Osteocyte (in vitro differentiated cells): ENCODE data around the gene FLOT2. TPM values are rescaled to one million over a fixed set of nuclear protein-coding genes. Genes with fewer than 3 reads are reported as not detected.
"Not testable (repeated sequence)": the region's sequence is repeated elsewhere in the genome, so short reads cannot be mapped to it uniquely, and the experiment has no call there.

Experiments used
- DNase-seq: peaks from one replicate; pipeline ENCODE4 v3.0.0; 2021; ENCODE audit warnings: mixed read lengths; ENCODE audit not compliant: unreplicated experiment; ENCODE audit errors: extremely low spot score
- H3K27ac Mint-ChIP-seq: one replicate; pipeline ENCODE4 v1.8.0; 2021; ENCODE audit warnings: mild to moderate bottlenecking, mixed read lengths; ENCODE audit not compliant: unreplicated experiment
- H3K27me3 Mint-ChIP-seq: one replicate; pipeline ENCODE4 v1.8.0; 2021; ENCODE audit warnings: mixed read lengths; ENCODE audit not compliant: unreplicated experiment
- H3K36me3 Mint-ChIP-seq: one replicate; pipeline ENCODE4 v1.8.0; 2021; ENCODE audit warnings: mixed read lengths; ENCODE audit not compliant: unreplicated experiment
- H3K4me1 Mint-ChIP-seq: one replicate; pipeline ENCODE4 v1.8.0; 2021; ENCODE audit warnings: mixed read lengths; ENCODE audit not compliant: unreplicated experiment
- H3K4me3 Mint-ChIP-seq: one replicate; pipeline ENCODE4 v1.8.0; 2021; ENCODE audit warnings: mild to moderate bottlenecking, moderate library complexity, mixed read lengths; ENCODE audit not compliant: unreplicated experiment
- H3K9me3 Mint-ChIP-seq: one replicate; pipeline ENCODE4 v1.8.0; 2021; ENCODE audit warnings: mixed read lengths; ENCODE audit not compliant: unreplicated experiment
- CTCF ChIP-seq: fragments of 200-600 bp; sonication (generic); IDR thresholded peaks from 2 replicates; pipeline ENCODE4 v1.5.0; 2021; ENCODE audit warnings: antibody characterized with exemption, mild to moderate bottlenecking, moderate library complexity
- total RNA-seq: library from RNA; stranded (reverse); gene quantifications from 2 replicates; pipeline ENCODE4 v1.2.1, GENCODE V29; 2021

The FLOT2 gene
- total RNA-seq, 1 donor from 2014 or later, result 95.8 TPM

DNA sequence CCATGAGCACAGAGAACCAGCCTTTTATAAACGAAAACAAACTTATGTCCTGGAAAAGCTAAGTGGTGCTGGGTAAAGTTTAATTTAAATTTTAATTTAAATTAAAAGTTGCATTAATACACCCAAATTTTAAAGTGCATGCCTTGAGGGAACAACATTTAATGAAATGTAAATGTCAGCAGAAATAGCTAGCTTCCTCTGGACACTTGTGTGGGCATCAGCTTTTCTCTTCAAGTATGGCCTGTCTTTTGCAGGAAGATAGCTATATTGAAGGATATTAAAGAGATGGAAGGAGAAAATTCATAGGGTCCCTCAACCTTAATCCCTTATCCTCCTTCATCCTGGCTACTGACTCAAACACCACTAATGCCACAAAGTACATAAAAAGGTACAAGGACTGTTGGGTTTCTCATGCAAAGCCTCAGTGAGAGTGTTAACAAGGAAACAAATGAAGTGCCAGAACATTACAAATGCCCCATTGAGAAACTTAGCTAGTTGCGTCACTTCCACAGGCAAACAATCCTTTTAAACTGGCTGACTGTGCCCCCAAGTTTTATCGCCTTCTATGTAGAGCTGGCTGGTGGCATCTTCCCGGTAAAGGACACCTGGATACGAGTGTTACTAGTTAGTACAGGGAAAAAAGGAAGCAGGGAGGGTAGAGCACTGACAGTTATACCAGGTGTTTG, 39.7 kb upstream of the FLOT2 start:
- Mint-ChIP-seq H3K36me3 (peaks cover 4% of the 10 kb centered on the region), H3K4me3 (no peak overlapping the region), H3K27me3 (no peaks in the 10 kb centered on the region), H3K27ac (peak overlapping the region; percentile 47), H3K9me3 (no peaks in the 10 kb centered on the region), H3K4me1 (peaks cover 21% of the 10 kb centered on the region)
- no peak for DNase-seq
- no peak for TF ChIP-seq CTCF

- Mint-ChIP-seq H3K4me1 (peaks cover 21% of the 10 kb centered on the region), H3K36me3 (peaks cover 4% of the 10 kb centered on the region), H3K27ac (no peak overlapping the region), H3K9me3 (no peaks in the 10 kb centered on the region), H3K4me3 (no peak overlapping the region), H3K27me3 (no peaks in the 10 kb centered on the region)
- DNase-seq, result no peak
- no peak for TF ChIP-seq CTCF
These were observed 38.4 kb upstream of the FLOT2 start for GRCh38 chr17:28935744-28936460.

DNA sequence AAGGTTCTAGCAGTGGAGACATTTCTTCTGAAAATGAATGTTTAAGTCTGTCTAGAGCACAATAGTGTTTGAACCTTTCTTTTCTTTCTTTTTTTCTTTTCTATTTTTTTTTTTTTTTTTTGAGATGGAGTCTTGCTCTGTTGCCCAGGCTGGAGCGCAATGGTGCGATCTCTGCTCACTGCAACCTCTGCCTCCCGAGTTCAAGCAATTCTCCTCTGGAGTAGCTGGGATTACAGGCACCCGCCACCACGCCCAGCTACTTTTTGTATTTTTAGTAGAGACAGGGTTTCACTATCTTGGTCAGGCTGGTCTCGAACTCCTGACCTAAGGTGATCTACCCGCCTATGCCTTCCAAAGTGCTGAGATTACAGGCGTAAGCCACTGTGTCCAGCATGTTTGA, 37.0 kb upstream of the FLOT2 start:
- H3K9me3 Mint-ChIP-seq, H3K4me3 Mint-ChIP-seq, H3K27me3 Mint-ChIP-seq, H3K36me3 Mint-ChIP-seq, H3K27ac Mint-ChIP-seq, DNase-seq: not testable (repeated sequence)
- peaks cover 14% of the 10 kb centered on the region for H3K4me1 Mint-ChIP-seq

DNA sequence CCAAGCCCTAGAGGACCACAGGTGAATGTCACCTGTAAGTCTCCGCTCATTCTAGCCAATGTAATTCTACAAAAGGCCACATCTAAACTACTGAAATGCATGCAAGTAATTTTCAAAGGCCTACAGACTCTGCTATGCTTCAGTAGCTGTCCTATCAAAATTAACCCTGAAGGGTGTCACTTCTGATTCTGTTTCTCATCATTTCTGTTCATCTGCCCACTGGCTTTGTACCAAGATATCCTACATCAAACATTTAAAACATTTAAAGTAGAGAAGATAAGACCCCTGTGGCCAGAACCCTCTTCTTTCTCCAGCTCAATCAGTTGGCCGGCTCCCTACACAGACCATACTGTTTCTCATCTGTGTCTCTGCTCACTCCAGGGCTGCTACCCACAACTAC, 32.3 kb upstream of the FLOT2 start:
- H3K27me3 Mint-ChIP-seq, result no peaks in the 10 kb centered on the region
- no peak overlapping the region for H3K27ac Mint-ChIP-seq
- H3K4me3 Mint-ChIP-seq, result no peak overlapping the region
- no peak for TF ChIP-seq CTCF
- no peak for DNase-seq
- no peaks in the 10 kb centered on the region for H3K9me3 Mint-ChIP-seq
- H3K4me1 Mint-ChIP-seq, result no peaks in the 10 kb centered on the region
- peaks cover 12% of the 10 kb centered on the region for H3K36me3 Mint-ChIP-seq

GRCh38 chr17:28928061-28928460, 30.5 kb upstream of the FLOT2 start:
- no peak overlapping the region for H3K4me3 Mint-ChIP-seq
- peaks cover 23% of the 10 kb centered on the region for H3K36me3 Mint-ChIP-seq
- no peaks in the 10 kb centered on the region for H3K9me3 Mint-ChIP-seq
- H3K27ac Mint-ChIP-seq, result no peak overlapping the region
- H3K4me1 Mint-ChIP-seq, result no peaks in the 10 kb centered on the region
- TF ChIP-seq CTCF, result no peak
- H3K27me3 Mint-ChIP-seq, result no peaks in the 10 kb centered on the region
- no peak for DNase-seq
